ENCODE measurements around the gene SORCS3.

SORCS3 gene

GRCh38 chr10:104641187-104641936 lies at the start of gene SORCS3:
TSS of gene SORCS3 (plus strand) at chr10:104641290.
- DNase-seq, result no peak

- no peak for DNase-seq
Measured at GRCh38 chr10:104591441-104591840, 49.6 kb upstream of the SORCS3 start.

GRCh38 chr10:104601166-104601565 lies 39.9 kb upstream of the SORCS3 start:
- DNase-seq, result no peak

GRCh38 chr10:104608091-104608828 lies 32.8 kb upstream of the SORCS3 start:
- DNase-seq, result no peak

GRCh38 chr10:104612571-104613205 lies 28.4 kb upstream of the SORCS3 start:
- DNase-seq, result no peak

GRCh38 chr10:104613406-104613805 lies 27.7 kb upstream of the SORCS3 start:
- DNase-seq, result no peak

GRCh38 chr10:104614245-104614831 lies 26.8 kb upstream of the SORCS3 start:
- peak; percentile 25 for DNase-seq

- DNase-seq, result no peak
Measured at GRCh38 chr10:104615136-104615535, 26.0 kb upstream of the SORCS3 start.

GRCh38 chr10:104617831-104618230 lies 23.3 kb upstream of the SORCS3 start:
- no peak for DNase-seq

- DNase-seq, result no peak
Measured at GRCh38 chr10:104622175-104622574, 18.9 kb upstream of the SORCS3 start.

GRCh38 chr10:104622598-104623209 lies 18.4 kb upstream of the SORCS3 start:
- DNase-seq, result peak; percentile 7

- DNase-seq, result no peak
Measured at GRCh38 chr10:104630731-104631130, 10.4 kb upstream of the SORCS3 start.

GRCh38 chr10:104631946-104632345 lies 9.1 kb upstream of the SORCS3 start:
- DNase-seq, result no peak

GRCh38 chr10:104638861-104639589 lies 2.1 kb upstream of the SORCS3 start:
- no peak for DNase-seq

GRCh38 chr10:104639590-104640338 lies 1.3 kb upstream of the SORCS3 start:
- DNase-seq, result no peak

GRCh38 chr10:104640339-104641186 lies 527 bp upstream of the SORCS3 start:
- no peak for DNase-seq

GRCh38 chr10:104641937-104642657 lies 1.0 kb downstream of the SORCS3 start:
- DNase-seq, result no peak

GRCh38 chr10:104642658-104643302 lies 1.7 kb downstream of the SORCS3 start:
- no peak for DNase-seq

- DNase-seq, result no peak
Measured at GRCh38 chr10:104643303-104643663, 2.2 kb downstream of the SORCS3 start.
